GM23248 (cell line): ENCODE results near the gene SCN7A. TPM values are rescaled to one million over a fixed set of nuclear protein-coding genes. Genes with fewer than 3 reads are reported as not detected.
"Not testable (repeated sequence)": the region's sequence is repeated elsewhere in the genome, so short reads cannot be mapped to it uniquely, and the experiment has no call there.

Experiments used
- DNase-seq: peaks from one replicate; pipeline ENCODE4 v3.0.0-alpha.2; 2015
- H2AFZ ChIP-seq: fragments of 200-600 bp; sonication (generic); 2 replicates; pipeline ENCODE4 v1.6.1; 2016; ENCODE audit warnings: antibody characterized with exemption
- H3F3A ChIP-seq: fragments of 200-600 bp; sonication (generic); 2 replicates; pipeline ENCODE4 v1.6.1; 2016; ENCODE audit warnings: mild to moderate bottlenecking, antibody characterized with exemption, mixed run types; ENCODE audit not compliant: insufficient read depth
- H3K27ac ChIP-seq: fragments of 200-600 bp; sonication (generic); 2 replicates; pipeline ENCODE4 v1.5.1; 2016; ENCODE audit warnings: mild to moderate bottlenecking
- H3K27me3 ChIP-seq: fragments of 200-600 bp; sonication (generic); replicated peaks from 2 replicates; pipeline ENCODE4 v1.6.1; 2016; ENCODE audit warnings: mild to moderate bottlenecking; ENCODE audit not compliant: insufficient read depth
- H3K36me3 ChIP-seq: fragments of 200-600 bp; sonication (generic); 2 replicates; pipeline ENCODE4 v1.6.1; 2016; ENCODE audit warnings: low read depth, mild to moderate bottlenecking
- H3K4me1 ChIP-seq: fragments of 200-600 bp; sonication (generic); 2 replicates; pipeline ENCODE4 v1.6.1; 2016; ENCODE audit warnings: mild to moderate bottlenecking; ENCODE audit not compliant: insufficient read depth
- H3K4me2 ChIP-seq: fragments of 200-600 bp; sonication (generic); one replicate; pipeline ENCODE4 v1.6.1; 2016; ENCODE audit warnings: mild to moderate bottlenecking; ENCODE audit not compliant: unreplicated experiment
- H3K4me3 ChIP-seq: fragments of 200-600 bp; sonication (generic); 2 replicates; pipeline ENCODE4 v1.5.1; 2016; ENCODE audit warnings: mild to moderate bottlenecking
- H3K79me2 ChIP-seq: fragments of 200-600 bp; sonication (generic); 2 replicates; pipeline ENCODE4 v1.6.1; 2016; ENCODE audit warnings: mild to moderate bottlenecking; ENCODE audit not compliant: insufficient read depth
- H3K9ac ChIP-seq: fragments of 200-600 bp; sonication (generic); 2 replicates; pipeline ENCODE4 v1.6.1; 2016; ENCODE audit warnings: mild to moderate bottlenecking
- H3K9me2 ChIP-seq: fragments of 200-600 bp; sonication (generic); 2 replicates; pipeline ENCODE4 v1.6.1; 2016; ENCODE audit warnings: mixed run types, mild to moderate bottlenecking, moderate library complexity; ENCODE audit not compliant: insufficient read depth
- H3K9me3 ChIP-seq: fragments of 200-600 bp; sonication (generic); one replicate; pipeline ENCODE4 v1.6.1; 2017; ENCODE audit warnings: low read depth
- H4K20me1 ChIP-seq: fragments of 200-600 bp; sonication (generic); 2 replicates; pipeline ENCODE4 v1.6.0; 2016; ENCODE audit not compliant: insufficient read depth
- EZH2 ChIP-seq: fragments of 200-600 bp; sonication (generic); IDR thresholded peaks from 2 replicates; pipeline ENCODE4 v1.6.1; 2018; ENCODE audit warnings: antibody characterized with exemption, mild to moderate bottlenecking; ENCODE audit not compliant: insufficient read depth, poor library complexity, severe bottlenecking
- EZH2phosphoT487 ChIP-seq: fragments of 200-600 bp; sonication (generic); IDR thresholded peaks from 2 replicates; pipeline ENCODE4 v1.6.1; 2018; ENCODE audit warnings: antibody characterized with exemption, moderate library complexity, mild to moderate bottlenecking, low read depth; ENCODE audit not compliant: insufficient read depth
- WGBS, 2 experiments: methylation state at CpG; one replicate each; pipeline ENCODE4 v1.1.6; 2015 to 2017; ENCODE audit warnings: low lambda C conversion rate in 2 of 2, low coverage in 1 of 2; ENCODE audit errors: missing lambda C conversion rate in 2 of 2; 5-methylcytosine and 5-hydroxymethylcytosine counted together
- in situ Hi-C: fragments of 300-500 bp; cut with MboI; formaldehyde crosslinking; loops from 2 replicates; pipeline ENCODE4 v1.15.0; 2020
- polyA plus RNA-seq: library from polyadenylated mRNA; unstranded; fragments of >200 nt; fragmentation: Nextera tagmentation; extraction: Ambion mirVana; gene quantifications from 2 replicates; pipeline ENCODE4 v1.2.1, GENCODE V29; 2016
- total RNA-seq: library from RNA; depleted of rRNA; stranded (reverse); fragments of >200 nt; shearing (Covaris generic); gene quantifications from 2 replicates; pipeline ENCODE4 v1.2.3, GENCODE V29; 2014

The SCN7A gene
- total and polyA plus RNA-seq, 2 experiments from 2014 or later = not detected

- no peaks in the 10 kb centered on the region for H3K36me3 ChIP-seq
- H3K27me3 ChIP-seq = no peaks in the 10 kb centered on the region
- no peak overlapping the region for H3K27ac ChIP-seq
- H3K79me2 ChIP-seq = no peaks in the 10 kb centered on the region
- 31 to 56% methylated on average over 2 of the region's 2 CpGs for WGBS, 2 experiments
- peaks cover 9% of the 10 kb centered on the region for H3F3A ChIP-seq
- H3K9me2 ChIP-seq = no peaks in the 10 kb centered on the region
- TF ChIP-seq EZH2 (no peak), EZH2phosphoT487 (no peak)
- H3K9me3 ChIP-seq = no peaks in the 10 kb centered on the region
- in situ Hi-C loops = loop anchor here (25.0 kb wide), 1 partner anchor 230 kb away; no protein-coding TSS in a partner anchor
- no peaks in the 10 kb centered on the region for H4K20me1 ChIP-seq
- no peak overlapping the region for H3K9ac ChIP-seq
- H3K4me1 ChIP-seq = peaks cover 10% of the 10 kb centered on the region
- H3K4me2 ChIP-seq = no peak overlapping the region
- H2AFZ ChIP-seq = no peak overlapping the region
- no peak overlapping the region for H3K4me3 ChIP-seq
- peak; percentile 74 for DNase-seq
Measured at GRCh38 chr2:166417669-166418068, 76.4 kb downstream of the SCN7A start.

GRCh38 chr2:166413255-166413654 is 80.8 kb downstream of the SCN7A start:
- Histone ChIP-seq H3K27ac (peak overlapping the region; percentile 86), H3K4me1 (peaks cover 34% of the 10 kb centered on the region), H3K27me3 (no peaks in the 10 kb centered on the region), H3F3A (peaks cover 27% of the 10 kb centered on the region), H2AFZ (no peak overlapping the region), H3K4me2 (no peak overlapping the region), H3K4me3 (no peak overlapping the region), H3K79me2 (no peaks in the 10 kb centered on the region), H4K20me1 (no peaks in the 10 kb centered on the region), H3K9me2 (no peaks in the 10 kb centered on the region), H3K36me3 (no peaks in the 10 kb centered on the region), H3K9ac (no peak overlapping the region), H3K9me3 (no peaks in the 10 kb centered on the region)
- TF ChIP-seq EZH2phosphoT487 (no peak), EZH2 (no peak)
- in situ Hi-C loops = loop anchor here (25.0 kb wide), 1 partner anchor 226 kb away; no protein-coding TSS in a partner anchor
- WGBS, 2 experiments = 43 to 49% methylated on average over 1 of the region's 1 CpG
- peak; percentile 62 for DNase-seq

GRCh38 chr2:166411473-166412230 is 82.4 kb downstream of the SCN7A start:
- Histone ChIP-seq H3K79me2 (no peaks in the 10 kb centered on the region), H2AFZ (peak overlapping the region; percentile 76), H3K4me3 (peak overlapping the region; percentile 48), H3K9me2 (no peaks in the 10 kb centered on the region), H3K9ac (peak overlapping the region; percentile 49), H3K27me3 (no peaks in the 10 kb centered on the region), H3K36me3 (no peaks in the 10 kb centered on the region), H3K27ac (peak overlapping the region; percentile 86), H3K4me2 (peak overlapping the region; percentile 69), H3K4me1 (peaks cover 34% of the 10 kb centered on the region), H3F3A (peaks cover 27% of the 10 kb centered on the region), H4K20me1 (no peaks in the 10 kb centered on the region), H3K9me3 (no peaks in the 10 kb centered on the region)
- DNase-seq = peak; percentile 56
- TF ChIP-seq EZH2phosphoT487 = no peak
- TF ChIP-seq EZH2 = no peak
- whole genome bisulfite sequencing, 2 experiments = 19 to 21% methylated on average over 6 of the region's 6 CpGs
- in situ Hi-C loops = loop anchor here (25.0 kb wide), 1 partner anchor 224 kb away; no protein-coding TSS in a partner anchor

GRCh38 chr2:166410828-166411472 is 83.1 kb downstream of the SCN7A start:
- in situ Hi-C loops = loop anchor here (25.0 kb wide), 1 partner anchor 224 kb away; no protein-coding TSS in a partner anchor

GRCh38 chr2:166407746-166408145 is 86.3 kb downstream of the SCN7A start:
- 87 to 98% methylated on average over 2 of the region's 2 CpGs for WGBS, 2 experiments
- in situ Hi-C loops = loop anchor here (25.0 kb wide), 1 partner anchor 220 kb away; no protein-coding TSS in a partner anchor

More at GRCh38 chr2:166410828-166411472, 83.1 kb downstream of the SCN7A start:
- Histone ChIP-seq H3K36me3 (no peaks in the 10 kb centered on the region), H3K79me2 (no peaks in the 10 kb centered on the region), H2AFZ (peak overlapping the region; percentile 76), H3K27me3 (no peaks in the 10 kb centered on the region), H3K27ac (peak overlapping the region; percentile 86), H3K9me2 (no peaks in the 10 kb centered on the region), H3F3A (peaks cover 27% of the 10 kb centered on the region), H4K20me1 (no peaks in the 10 kb centered on the region), H3K4me1 (peaks cover 34% of the 10 kb centered on the region), H3K9me3 (no peaks in the 10 kb centered on the region), H3K9ac (peak overlapping the region; percentile 49), H3K4me2 (peak overlapping the region; percentile 69), H3K4me3 (peak overlapping the region; percentile 48)
- peak; percentile 95 for DNase-seq
- TF ChIP-seq EZH2phosphoT487 (no peak), EZH2 (no peak)
- WGBS, 2 experiments = 44 to 50% methylated on average over 7 of the region's 7 CpGs

More at GRCh38 chr2:166407746-166408145, 86.3 kb downstream of the SCN7A start:
- H3K79me2 ChIP-seq, H3K4me3 ChIP-seq, H3K27me3 ChIP-seq, H3K4me2 ChIP-seq, H3K36me3 ChIP-seq, H3K9me3 ChIP-seq, DNase-seq, H2AFZ ChIP-seq, H3K27ac ChIP-seq, H3K9ac ChIP-seq, H4K20me1 ChIP-seq, H3K9me2 ChIP-seq: not testable (repeated sequence)
- Histone ChIP-seq H3K4me1 (peaks cover 24% of the 10 kb centered on the region), H3F3A (peaks cover 19% of the 10 kb centered on the region)
